Measurements from ENCODE around the gene FAM20B.

- TF ChIP-seq, protein P1, sequence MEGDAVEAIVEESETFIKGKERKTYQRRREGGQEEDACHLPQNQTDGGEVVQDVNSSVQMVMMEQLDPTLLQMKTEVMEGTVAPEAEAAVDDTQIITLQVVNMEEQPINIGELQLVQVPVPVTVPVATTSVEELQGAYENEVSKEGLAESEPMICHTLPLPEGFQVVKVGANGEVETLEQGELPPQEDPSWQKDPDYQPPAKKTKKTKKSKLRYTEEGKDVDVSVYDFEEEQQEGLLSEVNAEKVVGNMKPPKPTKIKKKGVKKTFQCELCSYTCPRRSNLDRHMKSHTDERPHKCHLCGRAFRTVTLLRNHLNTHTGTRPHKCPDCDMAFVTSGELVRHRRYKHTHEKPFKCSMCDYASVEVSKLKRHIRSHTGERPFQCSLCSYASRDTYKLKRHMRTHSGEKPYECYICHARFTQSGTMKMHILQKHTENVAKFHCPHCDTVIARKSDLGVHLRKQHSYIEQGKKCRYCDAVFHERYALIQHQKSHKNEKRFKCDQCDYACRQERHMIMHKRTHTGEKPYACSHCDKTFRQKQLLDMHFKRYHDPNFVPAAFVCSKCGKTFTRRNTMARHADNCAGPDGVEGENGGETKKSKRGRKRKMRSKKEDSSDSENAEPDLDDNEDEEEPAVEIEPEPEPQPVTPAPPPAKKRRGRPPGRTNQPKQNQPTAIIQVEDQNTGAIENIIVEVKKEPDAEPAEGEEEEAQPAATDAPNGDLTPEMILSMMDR (conservative IDR thresholded peaks at IDR 0.05; ENCODE audit: low read length) = no peak
- TF ChIP-seq EZH2phosphoT487 (IDR thresholded peaks at IDR 0.05; ENCODE audit: borderline replicate concordance) = no peak
Measured at GRCh38 chr1:179042700-179043099, 17.0 kb downstream of the FAM20B start.
